ENCODE data around the gene ACKR3.

- TF ChIP-seq CTCF (conservative IDR thresholded peaks at IDR 0.05; ENCODE audit: low read length) = no peak
- TF ChIP-seq EZH2phosphoT487 (IDR thresholded peaks at IDR 0.05; ENCODE audit: borderline replicate concordance, low read depth, low read length) = no peak
Observed at GRCh38 chr2:236546561-236547002, 23.0 kb upstream of the ACKR3 start.
